Measurements from ENCODE around the gene ITGB4.
"Not testable (repeated sequence)": the region's sequence is repeated elsewhere in the genome, so short reads cannot be mapped to it uniquely, and the experiment has no call there.

The ITGB4 gene

GRCh38 chr17:75754378-75755204 is 33.3 kb downstream of the ITGB4 start:
- no peaks in the 10 kb centered on the region for H3K9me3 Mint-ChIP-seq
- no peaks in the 10 kb centered on the region for H3K27me3 Mint-ChIP-seq
- H3K27ac Mint-ChIP-seq (ENCODE audit: low read depth), result peak overlapping the region; percentile 73
- DNase-seq (ENCODE audit: low spot score in 2 of 2) (no peak), ATAC-seq (replicated peaks; ENCODE audit: extremely low read depth, poor library complexity, severe bottlenecking) (no peak)
- peak overlapping the region; percentile 68 for H3K4me3 Mint-ChIP-seq
- peaks cover 4% of the 10 kb centered on the region for H3K36me3 Mint-ChIP-seq (ENCODE audit: insufficient read depth)
- peaks cover 19% of the 10 kb centered on the region for H3K4me1 Mint-ChIP-seq

- no peak for ATAC-seq (replicated peaks; ENCODE audit: extremely low read depth, poor library complexity, severe bottlenecking)
- Mint-ChIP-seq H3K4me1 (peaks cover 13% of the 10 kb centered on the region), H3K27me3 (no peaks in the 10 kb centered on the region), H3K27ac (ENCODE audit: low read depth) (peak overlapping the region; percentile 73), H3K9me3 (no peaks in the 10 kb centered on the region), H3K36me3 (ENCODE audit: insufficient read depth) (peaks cover 2% of the 10 kb centered on the region), H3K4me3 (peak overlapping the region; percentile 68)
- no peak for DNase-seq (ENCODE audit: low spot score in 2 of 2)
These were observed 34.1 kb downstream of the ITGB4 start for GRCh38 chr17:75755205-75755901.

DNA sequence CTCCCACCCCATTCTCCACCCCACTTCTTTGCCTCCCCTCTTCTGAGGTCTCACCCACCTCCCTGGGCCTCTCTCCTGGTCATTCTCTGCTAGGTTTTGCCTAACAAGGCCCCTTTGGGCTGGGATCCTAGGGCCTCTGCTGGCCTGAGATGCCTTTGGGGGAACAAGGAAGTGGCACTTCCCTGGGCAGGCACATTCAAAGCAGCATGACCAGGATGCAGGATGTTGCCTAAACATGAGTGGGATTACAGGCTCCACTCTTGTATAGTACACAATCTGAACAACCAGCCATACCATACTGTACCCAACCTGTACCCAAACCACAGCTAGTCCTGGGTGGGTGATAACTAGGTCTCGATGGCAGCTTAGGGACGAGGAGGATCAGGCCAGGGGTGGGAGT is 34.7 kb downstream of the ITGB4 start:
- DNase-seq (ENCODE audit: low spot score in 2 of 2) (no peak), ATAC-seq (replicated peaks; ENCODE audit: extremely low read depth, poor library complexity, severe bottlenecking) (no peak)
- no peaks in the 10 kb centered on the region for H3K27me3 Mint-ChIP-seq
- no peaks in the 10 kb centered on the region for H3K9me3 Mint-ChIP-seq
- H3K4me3 Mint-ChIP-seq, result peak overlapping the region; percentile 50
- H3K36me3 Mint-ChIP-seq (ENCODE audit: insufficient read depth), result peaks cover 2% of the 10 kb centered on the region
- no peak overlapping the region for H3K27ac Mint-ChIP-seq (ENCODE audit: low read depth)
- peaks cover 13% of the 10 kb centered on the region for H3K4me1 Mint-ChIP-seq

DNA sequence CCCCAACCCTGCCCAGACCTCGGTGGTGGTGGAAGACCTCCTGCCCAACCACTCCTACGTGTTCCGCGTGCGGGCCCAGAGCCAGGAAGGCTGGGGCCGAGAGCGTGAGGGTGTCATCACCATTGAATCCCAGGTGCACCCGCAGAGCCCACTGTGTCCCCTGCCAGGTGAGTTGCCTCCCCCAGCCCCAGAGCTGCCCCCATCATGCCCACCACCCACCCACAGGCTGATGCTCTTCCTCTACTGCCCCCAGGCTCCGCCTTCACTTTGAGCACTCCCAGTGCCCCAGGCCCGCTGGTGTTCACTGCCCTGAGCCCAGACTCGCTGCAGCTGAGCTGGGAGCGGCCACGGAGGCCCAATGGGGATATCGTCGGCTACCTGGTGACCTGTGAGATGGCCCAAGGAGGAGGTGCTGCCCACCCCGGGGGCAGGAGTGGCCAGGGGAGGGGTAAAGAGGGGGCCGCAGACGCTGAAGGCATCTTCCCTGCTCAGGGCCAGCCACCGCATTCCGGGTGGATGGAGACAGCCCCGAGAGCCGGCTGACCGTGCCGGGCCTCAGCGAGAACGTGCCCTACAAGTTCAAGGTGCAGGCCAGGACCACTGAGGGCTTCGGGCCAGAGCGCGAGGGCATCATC is 35.3 kb downstream of the ITGB4 start:
- H3K27ac Mint-ChIP-seq (ENCODE audit: low read depth), result no peak overlapping the region
- no peak for ATAC-seq (replicated peaks; ENCODE audit: extremely low read depth, poor library complexity, severe bottlenecking)
- no peak for DNase-seq (ENCODE audit: low spot score in 2 of 2)
- H3K4me3 Mint-ChIP-seq, result no peak overlapping the region
- H3K4me1 Mint-ChIP-seq, result peaks cover 13% of the 10 kb centered on the region
- no peaks in the 10 kb centered on the region for H3K9me3 Mint-ChIP-seq
- peaks cover 2% of the 10 kb centered on the region for H3K36me3 Mint-ChIP-seq (ENCODE audit: insufficient read depth)
- H3K27me3 Mint-ChIP-seq, result no peaks in the 10 kb centered on the region

DNA sequence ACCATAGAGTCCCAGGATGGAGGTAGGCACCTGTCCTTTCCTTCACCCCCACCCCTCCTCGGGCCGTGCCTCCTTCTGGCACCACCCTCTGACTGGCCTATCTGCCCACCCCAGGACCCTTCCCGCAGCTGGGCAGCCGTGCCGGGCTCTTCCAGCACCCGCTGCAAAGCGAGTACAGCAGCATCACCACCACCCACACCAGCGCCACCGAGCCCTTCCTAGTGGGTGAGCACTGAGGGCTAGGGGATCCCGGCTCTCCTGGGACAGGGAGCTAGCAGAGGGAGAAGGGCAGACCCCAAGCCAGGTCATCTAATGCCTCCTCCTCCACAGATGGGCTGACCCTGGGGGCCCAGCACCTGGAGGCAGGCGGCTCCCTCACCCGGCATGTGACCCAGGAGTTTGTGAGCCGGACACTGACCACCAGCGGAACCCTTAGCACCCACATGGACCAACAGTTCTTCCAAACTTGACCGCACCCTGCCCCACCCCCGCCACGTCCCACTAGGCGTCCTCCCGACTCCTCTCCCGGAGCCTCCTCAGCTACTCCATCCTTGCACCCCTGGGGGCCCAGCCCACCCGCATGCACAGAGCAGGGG is 35.9 kb downstream of the ITGB4 start:
- DNase-seq (ENCODE audit: low spot score in 2 of 2), result no peak
- no peak overlapping the region for H3K4me3 Mint-ChIP-seq
- no peak for ATAC-seq (replicated peaks; ENCODE audit: extremely low read depth, poor library complexity, severe bottlenecking)
- no peaks in the 10 kb centered on the region for H3K9me3 Mint-ChIP-seq
- H3K27me3 Mint-ChIP-seq, result no peaks in the 10 kb centered on the region
- peaks cover 13% of the 10 kb centered on the region for H3K4me1 Mint-ChIP-seq
- H3K36me3 Mint-ChIP-seq (ENCODE audit: insufficient read depth), result peaks cover 2% of the 10 kb centered on the region
- H3K27ac Mint-ChIP-seq (ENCODE audit: low read depth), result no peak overlapping the region

DNA sequence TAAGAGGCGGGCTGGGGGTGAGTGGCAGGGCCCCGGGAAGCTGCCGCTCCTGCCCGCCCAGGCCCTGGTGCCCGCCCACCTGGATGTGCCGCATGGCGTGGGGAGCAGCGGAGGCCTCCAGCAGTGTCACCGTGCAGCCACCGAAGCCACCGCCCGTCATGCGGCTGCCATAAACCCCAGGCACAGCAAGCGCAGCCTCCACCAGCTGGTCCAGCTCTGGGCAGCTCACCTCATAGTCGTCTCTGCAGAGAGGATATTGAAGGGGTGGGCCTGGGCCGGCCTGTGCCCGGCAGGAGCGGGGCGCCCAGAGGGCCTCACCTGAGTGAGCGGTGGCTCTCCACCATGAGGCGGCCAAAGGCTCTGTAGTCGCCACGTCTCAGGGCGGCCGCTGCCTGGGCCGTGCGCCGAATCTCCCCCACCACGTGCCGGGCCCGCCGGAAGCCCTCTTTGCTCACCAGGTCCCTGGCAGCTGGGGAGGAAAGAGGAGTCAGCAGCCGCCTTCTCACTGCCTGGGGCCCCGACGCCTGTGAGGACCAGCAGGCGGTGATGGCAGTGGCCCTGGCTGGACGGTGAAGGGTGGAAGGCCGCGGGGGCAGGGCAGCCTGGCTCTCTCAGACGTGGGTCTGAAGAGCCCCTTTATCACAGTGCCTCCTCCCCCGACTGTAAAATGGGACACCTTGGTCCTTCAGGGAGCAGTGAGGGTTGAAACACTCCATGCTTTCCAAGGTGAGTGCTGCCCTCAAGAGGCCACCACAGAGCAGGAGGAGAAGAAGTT is 37.1 kb downstream of the ITGB4 start:
- H3K27me3 Mint-ChIP-seq, result no peaks in the 10 kb centered on the region
- ATAC-seq (replicated peaks; ENCODE audit: extremely low read depth, poor library complexity, severe bottlenecking) (no peak), DNase-seq (ENCODE audit: low spot score in 2 of 2) (no peak)
- no peak overlapping the region for H3K4me3 Mint-ChIP-seq
- H3K36me3 Mint-ChIP-seq (ENCODE audit: insufficient read depth), result peaks cover 2% of the 10 kb centered on the region
- no peaks in the 10 kb centered on the region for H3K9me3 Mint-ChIP-seq
- no peak overlapping the region for H3K27ac Mint-ChIP-seq (ENCODE audit: low read depth)
- peaks cover 20% of the 10 kb centered on the region for H3K4me1 Mint-ChIP-seq

DNA sequence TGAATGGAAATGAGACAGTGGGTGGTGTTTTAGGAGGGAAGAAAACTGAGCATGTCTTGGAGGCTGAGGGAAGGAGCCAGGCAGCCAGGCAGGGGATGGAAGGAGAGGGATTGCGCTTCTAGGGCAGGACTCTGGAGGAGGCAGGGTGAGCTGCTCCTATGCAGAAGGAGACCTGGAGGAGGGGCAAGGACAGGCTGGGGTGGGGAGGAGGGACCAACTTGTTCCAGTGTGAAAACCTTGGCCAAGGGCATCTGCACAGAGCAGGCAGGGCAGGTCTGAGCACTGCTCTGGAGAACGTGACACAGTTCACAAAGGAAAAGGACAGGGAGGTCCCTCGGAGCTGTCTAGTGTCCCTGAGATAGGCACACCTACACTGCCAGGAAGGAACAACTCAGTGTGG is 38.2 kb downstream of the ITGB4 start:
- no peaks in the 10 kb centered on the region for H3K27me3 Mint-ChIP-seq
- H3K36me3 Mint-ChIP-seq (ENCODE audit: insufficient read depth), result peaks cover 1% of the 10 kb centered on the region
- peaks cover 27% of the 10 kb centered on the region for H3K4me1 Mint-ChIP-seq
- ATAC-seq (replicated peaks; ENCODE audit: extremely low read depth, poor library complexity, severe bottlenecking) (no peak), DNase-seq (ENCODE audit: low spot score in 2 of 2) (no peak)
- no peaks in the 10 kb centered on the region for H3K9me3 Mint-ChIP-seq
- H3K27ac Mint-ChIP-seq (ENCODE audit: low read depth), result no peak overlapping the region
- no peak overlapping the region for H3K4me3 Mint-ChIP-seq

- H3K9me3 Mint-ChIP-seq; H3K27ac Mint-ChIP-seq (ENCODE audit: low read depth); H3K36me3 Mint-ChIP-seq (ENCODE audit: insufficient read depth); H3K4me3 Mint-ChIP-seq; ATAC-seq (replicated peaks; ENCODE audit: extremely low read depth, poor library complexity, severe bottlenecking); H3K27me3 Mint-ChIP-seq; DNase-seq (ENCODE audit: low spot score in 2 of 2): not testable (repeated sequence)
- peaks cover 23% of the 10 kb centered on the region for H3K4me1 Mint-ChIP-seq
These were observed 38.9 kb downstream of the ITGB4 start for GRCh38 chr17:75759978-75760640.

DNA sequence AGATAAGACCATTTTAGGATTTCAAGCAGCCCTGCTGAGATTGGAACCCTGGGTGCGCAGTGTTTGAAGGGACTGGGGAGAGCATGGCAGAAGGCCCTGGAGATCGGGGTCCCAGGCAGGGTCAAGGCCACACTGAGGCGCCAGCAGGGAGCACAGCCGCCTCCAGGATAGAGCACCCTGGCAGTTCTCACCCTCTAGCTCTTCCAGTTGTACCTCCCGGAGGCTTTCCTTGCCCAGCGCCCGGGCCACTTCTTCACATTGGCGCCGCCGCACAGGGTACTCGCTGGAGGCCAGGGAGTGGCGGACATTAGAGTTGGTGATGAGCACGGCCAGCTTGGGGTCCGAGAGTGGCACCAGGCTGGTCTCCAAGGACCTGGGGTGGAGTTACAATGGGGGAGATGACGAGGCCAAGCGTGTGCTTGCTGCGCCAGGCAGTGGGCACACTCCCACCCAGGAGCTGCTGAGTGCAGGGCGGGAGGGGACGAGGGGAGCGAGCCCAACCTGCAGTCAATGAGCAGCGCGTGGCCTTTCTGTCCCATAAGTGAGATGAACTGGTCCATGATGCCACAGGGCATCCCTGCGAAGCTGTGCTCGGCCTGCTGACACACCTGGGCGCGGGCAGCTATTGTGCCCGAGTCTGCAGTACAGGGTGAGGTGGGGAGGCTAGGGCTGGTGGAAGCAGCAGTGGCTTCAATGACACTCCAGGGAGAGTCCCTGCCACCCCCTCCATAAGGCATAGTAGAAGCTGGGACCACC is 41.4 kb downstream of the ITGB4 start:
- DNase-seq (ENCODE audit: low spot score in 2 of 2), result no peak
- Mint-ChIP-seq H3K27me3 (no peaks in the 10 kb centered on the region), H3K4me1 (peaks cover 22% of the 10 kb centered on the region), H3K27ac (ENCODE audit: low read depth) (peak overlapping the region; percentile 51), H3K4me3 (peak overlapping the region; percentile 63), H3K9me3 (no peaks in the 10 kb centered on the region), H3K36me3 (ENCODE audit: insufficient read depth) (peaks cover 2% of the 10 kb centered on the region)
- ATAC-seq (replicated peaks; ENCODE audit: extremely low read depth, poor library complexity, severe bottlenecking), result no peak

DNA sequence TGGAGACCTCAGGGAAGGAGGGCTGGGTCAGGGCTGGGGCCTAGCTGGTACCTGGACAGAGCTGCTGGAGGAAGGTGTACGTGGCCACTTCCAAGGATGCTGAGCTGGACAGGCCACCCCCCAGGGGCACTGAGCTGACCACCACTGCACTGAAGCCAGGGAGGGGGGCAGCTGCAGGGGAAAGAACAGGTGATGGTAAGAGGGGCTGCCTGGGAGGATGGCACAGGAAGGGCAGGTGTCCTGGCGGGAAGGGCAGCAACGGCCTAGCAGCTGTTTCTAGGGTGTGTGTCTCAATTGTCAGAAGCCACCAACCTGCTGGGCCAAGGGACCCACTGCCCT is 42.0 kb downstream of the ITGB4 start:
- H3K4me3 Mint-ChIP-seq, result peak overlapping the region; percentile 63
- peaks cover 22% of the 10 kb centered on the region for H3K4me1 Mint-ChIP-seq
- H3K36me3 Mint-ChIP-seq (ENCODE audit: insufficient read depth), result peaks cover 2% of the 10 kb centered on the region
- no peaks in the 10 kb centered on the region for H3K9me3 Mint-ChIP-seq
- no peak for DNase-seq (ENCODE audit: low spot score in 2 of 2)
- H3K27me3 Mint-ChIP-seq, result no peaks in the 10 kb centered on the region
- H3K27ac Mint-ChIP-seq (ENCODE audit: low read depth), result no peak overlapping the region
- no peak for ATAC-seq (replicated peaks; ENCODE audit: extremely low read depth, poor library complexity, severe bottlenecking)

GRCh38 chr17:75763613-75764416 is 42.6 kb downstream of the ITGB4 start:
- H3K27ac Mint-ChIP-seq (ENCODE audit: low read depth), result no peak overlapping the region
- H3K36me3 Mint-ChIP-seq (ENCODE audit: insufficient read depth), result peaks cover 2% of the 10 kb centered on the region
- H3K4me1 Mint-ChIP-seq, result peaks cover 22% of the 10 kb centered on the region
- DNase-seq (ENCODE audit: low spot score in 2 of 2) (no peak), ATAC-seq (replicated peaks; ENCODE audit: extremely low read depth, poor library complexity, severe bottlenecking) (peak; percentile 1)
- no peaks in the 10 kb centered on the region for H3K9me3 Mint-ChIP-seq
- H3K4me3 Mint-ChIP-seq, result peak overlapping the region; percentile 69
- no peaks in the 10 kb centered on the region for H3K27me3 Mint-ChIP-seq
